ENCODE data around the gene FAM13A. TPM values are rescaled to one million over a fixed set of nuclear protein-coding genes. Genes with fewer than 3 reads are reported as not detected.

The FAM13A gene
- total and polyA plus RNA-seq, 2 experiments from 2014 or later, result 23.3 to 43.8 TPM

DNA sequence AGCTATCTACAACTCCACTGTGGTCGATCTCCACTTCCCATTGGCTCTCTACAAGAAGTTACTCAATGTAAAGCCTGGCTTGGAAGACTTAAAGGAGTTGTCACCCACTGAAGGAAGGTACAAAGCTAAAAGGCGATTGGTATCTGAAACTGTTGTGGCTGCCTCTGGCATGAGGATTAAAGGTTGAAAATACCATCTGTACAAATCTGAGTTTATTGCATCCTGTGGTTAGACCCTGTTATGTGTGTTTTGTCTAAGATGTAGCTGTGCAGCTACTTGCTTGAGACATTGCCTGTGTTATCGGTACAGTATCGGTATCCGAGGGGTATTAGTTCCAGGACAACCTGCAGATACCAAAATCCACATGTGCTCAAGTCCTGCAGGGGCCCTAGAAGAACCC lies 375.8 kb downstream of the FAM13A start:
- Histone ChIP-seq H3K27me3 (no peaks in the 10 kb centered on the region), H3K4me1 (ENCODE audit: low read depth) (no peaks in the 10 kb centered on the region), H3K9me3 (ENCODE audit: low read depth) (no peaks in the 10 kb centered on the region), H3K36me3 (peaks cover 31% of the 10 kb centered on the region), H3K4me3 (no peak overlapping the region), H3K27ac (no peak overlapping the region)
- TF ChIP-seq, protein P1, sequence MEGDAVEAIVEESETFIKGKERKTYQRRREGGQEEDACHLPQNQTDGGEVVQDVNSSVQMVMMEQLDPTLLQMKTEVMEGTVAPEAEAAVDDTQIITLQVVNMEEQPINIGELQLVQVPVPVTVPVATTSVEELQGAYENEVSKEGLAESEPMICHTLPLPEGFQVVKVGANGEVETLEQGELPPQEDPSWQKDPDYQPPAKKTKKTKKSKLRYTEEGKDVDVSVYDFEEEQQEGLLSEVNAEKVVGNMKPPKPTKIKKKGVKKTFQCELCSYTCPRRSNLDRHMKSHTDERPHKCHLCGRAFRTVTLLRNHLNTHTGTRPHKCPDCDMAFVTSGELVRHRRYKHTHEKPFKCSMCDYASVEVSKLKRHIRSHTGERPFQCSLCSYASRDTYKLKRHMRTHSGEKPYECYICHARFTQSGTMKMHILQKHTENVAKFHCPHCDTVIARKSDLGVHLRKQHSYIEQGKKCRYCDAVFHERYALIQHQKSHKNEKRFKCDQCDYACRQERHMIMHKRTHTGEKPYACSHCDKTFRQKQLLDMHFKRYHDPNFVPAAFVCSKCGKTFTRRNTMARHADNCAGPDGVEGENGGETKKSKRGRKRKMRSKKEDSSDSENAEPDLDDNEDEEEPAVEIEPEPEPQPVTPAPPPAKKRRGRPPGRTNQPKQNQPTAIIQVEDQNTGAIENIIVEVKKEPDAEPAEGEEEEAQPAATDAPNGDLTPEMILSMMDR (IDR thresholded peaks at IDR 0.05; ENCODE audit: low read depth, low read length), result no peak
- DNase-seq (ENCODE audit: low read depth in 1 of 2, low spot score in 1 of 2), result no peak

Other genes starting within 250 kb of the FAM13A start
- gene TIGD2, start 54.3 kb upstream of the FAM13A start, total RNA-seq, result 10.5 and 14.0 TPM in 2 replicates
- gene TIGD2, start 54.3 kb upstream of the FAM13A start, polyA plus RNA-seq, result 4.1 and 5.4 TPM in 2 replicates

Data from cardiac muscle cell (in vitro differentiated cells and primary cell).